HL-60 (cell line): ENCODE data around the gene PIK3CB.

Experiments
- DNase-seq, 2 experiments: peaks; one replicate each; pipeline ENCODE4 v3.0.0-alpha.2; 2010 to 2020; ENCODE audit warnings: low read depth in 1 of 2, low spot score in 1 of 2
- H3K27ac ChIP-seq: fragments of 250-450 bp; sonication (Bioruptor Pico); replicated peaks from 2 replicates; pipeline ENCODE4 v1.5.1; 2020; ENCODE audit warnings: mild to moderate bottlenecking, moderate library complexity
- H3K27me3 ChIP-seq: fragments of 250-450 bp; sonication (Bioruptor Pico); 2 replicates; pipeline ENCODE4 v1.5.1; 2021; ENCODE audit warnings: mild to moderate bottlenecking, moderate library complexity; ENCODE audit not compliant: insufficient read depth, poor library complexity, severe bottlenecking
- H3K4me3 ChIP-seq: replicated peaks from 2 replicates; pipeline ENCODE4 v1.5.1; 2011; ENCODE audit warnings: mild to moderate bottlenecking, control low read depth, low read length; ENCODE audit not compliant: insufficient read depth
- CTCF ChIP-seq: IDR thresholded peaks from one replicate; pipeline ENCODE4 v1.5.1; 2011; ENCODE audit warnings: low read length, control low read depth, inconsistent platforms; ENCODE audit not compliant: insufficient read depth
- GABPA ChIP-seq: IDR thresholded peaks from 2 replicates; pipeline ENCODE4 v1.6.1; 2012; ENCODE audit warnings: low read depth
- POLR2AphosphoS5 ChIP-seq: IDR thresholded peaks from 2 replicates; pipeline ENCODE4 v1.6.1; 2012; ENCODE audit warnings: low read depth
- REST ChIP-seq: IDR thresholded peaks from 2 replicates; pipeline ENCODE4 v1.6.1; 2012; ENCODE audit warnings: low read depth; ENCODE audit not compliant: insufficient replicate concordance
- SPI1 ChIP-seq: IDR thresholded peaks from 2 replicates; pipeline ENCODE4 v1.6.1; 2012; ENCODE audit warnings: low read depth, mild to moderate bottlenecking, borderline replicate concordance

The PIK3CB gene

DNA sequence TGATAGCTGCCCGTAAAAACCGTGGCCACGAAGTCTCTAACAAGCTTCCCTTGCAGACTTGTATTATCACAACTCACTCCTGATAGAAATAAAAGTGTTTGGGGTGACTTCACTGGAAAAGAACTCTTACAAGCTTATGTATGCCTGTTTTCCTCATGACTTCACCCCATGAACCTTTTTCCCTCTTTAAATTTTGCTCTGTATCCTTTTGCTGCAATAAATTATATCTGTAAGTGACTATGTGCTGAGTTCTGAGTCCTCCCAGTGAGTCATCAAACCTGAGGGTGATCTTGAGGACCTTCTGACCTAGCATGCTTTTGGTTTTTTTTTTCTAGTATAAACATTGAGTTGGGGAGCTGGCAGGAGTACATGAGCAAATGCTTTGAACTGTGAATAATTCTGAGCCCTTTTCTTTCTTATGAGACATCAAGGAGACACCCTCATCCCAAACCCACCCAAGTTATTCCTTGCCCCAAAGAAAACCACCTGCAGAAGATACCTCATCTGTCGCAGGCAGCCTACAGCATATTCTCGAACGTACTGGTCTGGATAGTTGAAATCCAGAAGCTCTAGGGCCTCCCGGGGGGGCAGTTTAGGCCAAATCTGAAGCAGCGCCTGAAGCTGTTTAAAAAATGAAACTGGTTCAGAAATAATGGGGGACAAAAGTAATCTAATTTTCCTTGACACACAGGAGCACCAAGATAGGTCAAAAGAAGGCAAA is 140.3 kb downstream of the PIK3CB start:
- no peak for DNase-seq
- Histone ChIP-seq H3K27me3 (no peaks in the 10 kb centered on the region), H3K27ac (no peak overlapping the region), H3K4me3 (no peak overlapping the region)
- TF ChIP-seq GABPA (no peak), SPI1 (no peak), REST (no peak), POLR2AphosphoS5 (no peak), CTCF (no peak)

- Histone ChIP-seq H3K27ac (no peak overlapping the region), H3K4me3 (no peak overlapping the region), H3K27me3 (no peaks in the 10 kb centered on the region)
- TF ChIP-seq POLR2AphosphoS5 (no peak), SPI1 (no peak), CTCF (no peak), REST (no peak), GABPA (no peak)
- no peak for DNase-seq
Measured at GRCh38 chr3:138692152-138692551, 142.6 kb downstream of the PIK3CB start.

DNA sequence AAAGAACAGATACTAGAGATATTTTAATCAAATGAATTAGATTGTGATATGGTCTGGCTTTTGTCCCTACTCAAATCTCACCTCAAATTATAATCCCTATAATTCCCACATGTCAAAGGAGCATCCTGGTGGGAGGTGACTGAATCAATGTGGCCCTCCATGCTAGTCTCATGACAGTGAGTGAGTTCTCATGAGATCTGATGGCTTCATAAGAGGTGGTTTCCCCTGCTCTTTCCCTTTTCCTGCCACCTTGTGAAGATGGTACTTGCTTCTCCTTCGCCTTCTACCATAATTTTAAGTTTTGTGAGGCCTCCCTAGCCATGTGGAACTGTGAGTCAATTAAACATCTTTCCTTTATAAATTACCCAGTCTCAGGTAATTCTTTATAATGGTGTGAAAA is 143.4 kb downstream of the PIK3CB start:
- no peak for TF ChIP-seq POLR2AphosphoS5
- TF ChIP-seq CTCF: no peak
- no peak for TF ChIP-seq REST
- TF ChIP-seq SPI1: no peak
- TF ChIP-seq GABPA: no peak
- no peak overlapping the region for H3K27ac ChIP-seq
- H3K27me3 ChIP-seq: no peaks in the 10 kb centered on the region
- DNase-seq: no peak
- H3K4me3 ChIP-seq: no peak overlapping the region
